ENCODE measurements around the gene MYOZ3. TPM values are rescaled to one million over a fixed set of nuclear protein-coding genes. Genes with fewer than 3 reads are reported as not detected.

MYOZ3 gene
- not detected in 2 replicates for total RNA-seq (2014; rRNA removed)
- percentile 8 among the genes with signal in this experiment for Bru-seq, nascent RNA
- percentile 20 among the genes with signal in this experiment for BruChase-seq, experiment 1, labeled RNA remaining after a 6-hour chase
- BruChase-seq, experiment 2, labeled RNA remaining after a 2-hour chase = percentile 12 among the genes with signal in this experiment
- long read RNA-seq, partial matches to known transcripts = 0 of 1 reads
- long read RNA-seq, other reads (novel, unspliced or antisense) = 1 of 1 reads

- no peak for DNase-seq
- Histone ChIP-seq H3K9ac (ENCODE audit: low read length) (no peak within 1 kb of the TSS), H3K27ac (ENCODE audit: low read length) (no peak within 1 kb of the TSS), H3K27me3 (ENCODE audit: low read length) (no peaks in the 10 kb centered on the region; the same call in 1 of the 2 replicates), H3K9me2 (replicated peaks; ENCODE audit: low read length) (no peaks in the 10 kb centered on the region), H3K79me2 (ENCODE audit: low read length) (no peaks in the 10 kb centered on the region), H4K20me1 (ENCODE audit: low read length) (no peaks in the 10 kb centered on the region), H3K4me3 (ENCODE audit: low read length) (no peak within 1 kb of the TSS), H3K4me1 (ENCODE audit: insufficient read depth, low read length) (no peaks in the 10 kb centered on the region), H3F3A (ENCODE audit: low read length, unreplicated experiment) (no peaks in the 10 kb centered on the region), H2AFZ (ENCODE audit: low read length) (no peak within 1 kb of the TSS), H3K4me2 (ENCODE audit: low read length) (no peak within 1 kb of the TSS), H3K36me3 (ENCODE audit: low read depth, low read length) (no peaks in the 10 kb centered on the region), H3K9me3 (ENCODE audit: low read length) (no peaks in the 10 kb centered on the region)
- TF ChIP-seq CTCF (conservative IDR thresholded peaks at IDR 0.05; ENCODE audit: low read depth, low read length) = no peak
- TF ChIP-seq EZH2 (IDR thresholded peaks at IDR 0.05; ENCODE audit: low read length, unreplicated experiment) = no peak
- TF ChIP-seq EZH2phosphoT487 (IDR thresholded peaks at IDR 0.05; ENCODE audit: borderline replicate concordance, low read length) = no peak
- ATAC-seq = no peak
- intact Hi-C loops (cut with micrococcal nuclease) = no loop called here
- ChIA-PET POLR2A (ENCODE audit: unreplicated experiment) (no interaction called here), CTCF (no interaction called here)
- BruUV-seq (replicated peaks) = no TSS peak
Measured at GRCh38 chr5:150661086-150661485, at the start of gene MYOZ3. TSS of gene MYOZ3 (plus strand) at chr5:150661251. CDS start at chr5:150662942, 1,691 bp downstream.

GRCh38 chr5:150612405-150612804, 48.6 kb upstream of the MYOZ3 start:
- no peak overlapping the region for H3K4me2 ChIP-seq (ENCODE audit: low read length)
- ChIA-PET CTCF (no interaction called here), POLR2A (ENCODE audit: unreplicated experiment) (no interaction called here)
- peaks cover 11% of the 10 kb centered on the region; the same call in 1 of the 2 replicates for H3K27me3 ChIP-seq (ENCODE audit: low read length)
- H4K20me1 ChIP-seq (ENCODE audit: low read length) = no peaks in the 10 kb centered on the region
- H2AFZ ChIP-seq (ENCODE audit: low read length) = no peak overlapping the region
- no peaks in the 10 kb centered on the region for H3K9me2 ChIP-seq (replicated peaks; ENCODE audit: low read length)
- no peaks in the 10 kb centered on the region for H3F3A ChIP-seq (ENCODE audit: low read length, unreplicated experiment)
- H3K79me2 ChIP-seq (ENCODE audit: low read length) = no peaks in the 10 kb centered on the region
- H3K36me3 ChIP-seq (ENCODE audit: low read depth, low read length) = no peaks in the 10 kb centered on the region
- intact Hi-C loops (cut with micrococcal nuclease) = no loop called here
- TF ChIP-seq EZH2phosphoT487 (IDR thresholded peaks at IDR 0.05; ENCODE audit: borderline replicate concordance, low read length) (no peak), CTCF (conservative IDR thresholded peaks at IDR 0.05; ENCODE audit: low read depth, low read length) (no peak), EZH2 (IDR thresholded peaks at IDR 0.05; ENCODE audit: low read length, unreplicated experiment) (no peak)
- no TSS peak for BruUV-seq (replicated peaks)
- H3K9ac ChIP-seq (ENCODE audit: low read length) = no peak overlapping the region
- DNase-seq (no peak), ATAC-seq (no peak)
- no peaks in the 10 kb centered on the region for H3K9me3 ChIP-seq (ENCODE audit: low read length)
- H3K4me1 ChIP-seq (ENCODE audit: insufficient read depth, low read length) = no peaks in the 10 kb centered on the region
- H3K4me3 ChIP-seq (ENCODE audit: low read length) = no peak overlapping the region
- no peak overlapping the region for H3K27ac ChIP-seq (ENCODE audit: low read length)

- Histone ChIP-seq H3K4me1 (ENCODE audit: insufficient read depth, low read length) (no peaks in the 10 kb centered on the region), H3K79me2 (ENCODE audit: low read length) (no peaks in the 10 kb centered on the region), H3K9me3 (ENCODE audit: low read length) (no peaks in the 10 kb centered on the region), H3K27ac (ENCODE audit: low read length) (no peak overlapping the region), H2AFZ (ENCODE audit: low read length) (no peak overlapping the region), H3K4me2 (ENCODE audit: low read length) (no peak overlapping the region), H3K4me3 (ENCODE audit: low read length) (no peak overlapping the region), H3K27me3 (ENCODE audit: low read length) (peaks cover 11% of the 10 kb centered on the region; the same call in 1 of the 2 replicates), H4K20me1 (ENCODE audit: low read length) (no peaks in the 10 kb centered on the region), H3K9ac (ENCODE audit: low read length) (no peak overlapping the region), H3K9me2 (replicated peaks; ENCODE audit: low read length) (no peaks in the 10 kb centered on the region), H3F3A (ENCODE audit: low read length, unreplicated experiment) (no peaks in the 10 kb centered on the region), H3K36me3 (ENCODE audit: low read depth, low read length) (no peaks in the 10 kb centered on the region)
- ChIA-PET POLR2A (ENCODE audit: unreplicated experiment) (no interaction called here), CTCF (no interaction called here)
- DNase-seq (no peak), ATAC-seq (no peak)
- no peak for TF ChIP-seq EZH2 (IDR thresholded peaks at IDR 0.05; ENCODE audit: low read length, unreplicated experiment)
- no peak for TF ChIP-seq EZH2phosphoT487 (IDR thresholded peaks at IDR 0.05; ENCODE audit: borderline replicate concordance, low read length)
- TF ChIP-seq CTCF (conservative IDR thresholded peaks at IDR 0.05; ENCODE audit: low read depth, low read length) = no peak
- no TSS peak for BruUV-seq (replicated peaks)
- intact Hi-C loops (cut with micrococcal nuclease) = no loop called here
Measured at GRCh38 chr5:150612905-150613670, 48.0 kb upstream of the MYOZ3 start.

All from PC-3 (cell line).